LNCaP clone FGC (cell line): ENCODE data around the gene DRC7.

ENCODE experiments used
- DNase-seq: peaks from one replicate; pipeline ENCODE4 v3.0.0-alpha.2; 2011; ENCODE audit warnings: low read depth
- H3K4me3 ChIP-seq: 2 replicates; pipeline ENCODE4 v1.5.1; 2011; ENCODE audit warnings: mild to moderate bottlenecking, low read depth, low read length, control low read depth
- CTCF ChIP-seq: IDR thresholded peaks from 2 replicates; pipeline ENCODE4 v1.5.1; 2012; ENCODE audit warnings: mild to moderate bottlenecking; ENCODE audit not compliant: control insufficient read depth, insufficient read depth; ENCODE audit errors: extremely low read depth

Gene DRC7

DNA sequence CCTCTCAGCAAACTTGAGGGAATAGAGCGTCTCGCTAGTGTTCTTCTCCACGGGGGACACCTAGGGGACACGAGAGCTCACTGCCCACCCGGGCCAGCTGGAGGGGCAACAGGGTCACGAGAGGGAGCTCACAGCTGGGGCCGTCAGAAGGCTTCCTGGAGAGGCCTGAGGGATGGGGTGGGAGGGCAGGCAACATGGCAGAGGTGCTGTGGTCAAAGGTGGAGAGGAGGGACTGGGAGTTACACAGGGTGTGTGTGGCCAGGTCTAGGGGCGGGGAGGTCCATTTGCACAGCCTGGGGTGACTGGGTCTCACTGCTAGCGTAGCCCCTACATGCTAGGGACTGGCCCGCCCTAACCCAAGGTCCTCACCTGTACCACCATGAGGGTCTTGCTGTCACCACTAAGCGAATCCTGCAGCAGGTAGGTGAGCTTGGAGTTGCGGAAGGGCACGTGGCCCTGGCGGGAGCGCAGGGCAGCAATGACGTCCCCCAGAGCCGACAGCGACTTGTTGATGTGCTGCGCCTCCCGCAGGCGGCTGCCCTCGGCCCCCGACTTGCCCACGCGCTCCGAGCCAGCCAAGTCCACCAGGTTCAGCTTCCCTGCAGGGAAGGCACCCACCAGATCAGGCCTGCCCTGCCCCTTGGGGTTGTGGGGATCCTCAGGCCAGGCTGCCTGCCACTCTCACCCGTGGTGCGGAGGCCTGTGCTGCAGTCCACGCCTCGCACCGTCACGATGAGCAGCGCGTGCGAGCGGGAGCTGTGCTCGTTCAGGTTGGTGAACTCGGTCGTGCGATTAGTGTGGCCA is 66.0 kb downstream of the DRC7 start:
- no peak overlapping the region for H3K4me3 ChIP-seq
- TF ChIP-seq CTCF, result no peak
- DNase-seq, result no peak

DNA sequence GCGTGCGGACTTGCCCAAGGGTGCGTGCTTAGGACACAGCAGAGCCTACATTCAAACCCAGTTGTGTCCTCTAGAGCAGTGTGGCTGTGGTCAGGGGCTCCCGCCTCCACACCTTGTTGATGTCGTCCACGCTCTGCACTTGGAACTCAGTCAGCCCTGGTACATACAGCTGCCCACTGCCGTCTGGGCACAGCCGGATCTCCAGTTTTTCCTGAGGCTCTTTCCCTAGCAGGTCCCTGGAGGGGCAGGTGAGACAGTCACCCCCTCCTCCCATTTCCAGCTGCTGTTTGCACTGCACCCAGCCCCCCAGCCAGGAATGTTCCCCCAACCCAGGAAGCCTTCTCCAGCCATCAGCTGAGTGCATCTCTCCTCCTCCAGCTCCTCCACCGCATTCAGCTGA is 66.7 kb downstream of the DRC7 start:
- no peak for DNase-seq
- TF ChIP-seq CTCF, result no peak
- no peak overlapping the region for H3K4me3 ChIP-seq

- H3K4me3 ChIP-seq, result no peak overlapping the region
- no peak for TF ChIP-seq CTCF
- DNase-seq, result no peak
These were observed 67.4 kb downstream of the DRC7 start for GRCh38 chr16:57761957-57762356.

DNA sequence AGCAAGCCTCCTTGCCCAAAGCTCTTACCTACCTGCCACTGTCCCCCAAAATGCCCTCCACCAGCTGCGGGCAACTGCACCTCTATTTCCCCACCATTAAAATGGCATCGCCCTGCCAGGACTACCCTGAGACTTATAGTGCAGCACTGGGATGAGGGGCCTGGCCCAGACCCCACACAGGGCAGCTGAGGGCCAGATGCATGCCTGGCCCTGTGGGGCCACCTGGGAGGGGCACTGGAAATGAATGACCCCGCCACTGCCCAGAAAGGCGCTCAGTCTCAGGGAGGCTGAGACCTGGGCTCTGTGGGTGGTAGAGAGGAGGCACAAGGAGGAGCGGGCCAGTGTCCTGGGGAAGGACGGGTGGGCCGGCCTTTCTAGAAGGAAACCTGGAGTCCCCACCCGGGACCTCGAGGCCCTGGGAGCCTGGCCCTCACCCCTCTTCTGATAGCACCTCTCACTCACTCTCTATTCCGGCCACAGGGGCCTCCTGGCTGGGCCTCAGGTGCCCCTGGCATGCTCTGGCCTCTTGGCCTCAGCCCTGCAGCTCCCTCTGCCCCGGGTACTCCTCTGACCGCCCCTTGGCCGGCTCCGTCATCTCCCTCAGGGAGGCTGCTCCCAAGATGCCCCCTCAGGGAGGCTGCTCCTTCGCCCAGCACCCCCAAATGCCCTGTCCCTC is 67.9 kb downstream of the DRC7 start:
- DNase-seq, result no peak
- TF ChIP-seq CTCF, result no peak
- H3K4me3 ChIP-seq, result no peak overlapping the region

DNA sequence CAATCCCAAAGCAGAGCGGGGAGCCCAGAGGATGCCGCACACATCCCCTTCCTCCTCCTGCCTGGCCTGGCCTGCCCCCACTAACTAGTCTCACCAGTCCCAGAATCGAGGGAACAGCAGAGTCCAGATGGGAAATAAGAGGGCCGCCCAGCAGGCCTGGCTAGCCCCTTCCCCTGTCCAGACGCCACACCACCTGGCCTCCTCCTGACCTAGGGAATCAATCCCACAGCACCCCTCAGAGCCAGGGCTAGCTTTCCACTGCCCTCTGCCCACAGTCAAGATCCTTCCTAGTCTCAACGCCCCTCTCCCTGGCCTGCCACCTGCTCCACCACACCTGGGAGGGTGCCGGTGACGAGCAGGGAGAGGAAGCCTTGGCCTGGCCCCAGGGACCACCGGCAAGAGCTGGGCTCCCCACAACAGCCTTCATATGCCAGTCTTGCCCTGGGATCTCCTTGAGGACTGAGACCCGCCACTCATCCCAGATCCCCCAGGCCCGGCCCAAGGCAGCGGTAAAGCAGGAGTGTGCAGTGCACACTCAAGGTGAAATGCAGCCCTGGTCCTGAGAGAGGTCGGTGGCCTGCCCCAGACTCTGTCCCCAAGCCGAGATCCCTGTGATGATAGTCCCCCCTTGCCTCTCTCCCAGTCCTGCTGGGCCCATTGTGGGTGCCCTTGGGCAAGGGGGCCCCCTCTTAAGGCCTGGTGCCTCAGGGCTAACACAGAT is 68.8 kb downstream of the DRC7 start:
- no peak for DNase-seq
- no peak for TF ChIP-seq CTCF

DNA sequence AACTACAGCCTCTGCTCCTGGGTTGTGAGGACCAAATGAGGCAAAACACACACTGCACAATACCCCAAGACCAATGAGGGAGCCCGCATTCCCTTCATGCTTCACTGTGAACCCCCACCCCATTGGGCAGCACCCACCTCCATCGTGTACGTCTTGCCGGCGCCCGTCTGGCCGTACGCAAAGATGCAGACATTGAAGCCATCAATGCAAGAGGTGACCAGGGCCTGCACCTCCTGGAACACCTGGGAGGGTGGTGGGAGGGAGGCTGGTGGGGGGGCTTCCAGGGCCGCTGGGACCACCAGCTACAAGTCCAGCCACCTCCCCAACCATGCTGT is 69.4 kb downstream of the DRC7 start:
- DNase-seq, result no peak
- H3K4me3 ChIP-seq, result no peak overlapping the region
- TF ChIP-seq CTCF, result no peak

More for the DNA sequence above, 68.8 kb downstream of the DRC7 start:
- H3K4me3 ChIP-seq, result no peak overlapping the region
